GM23338 (cell line): ENCODE measurements around the gene PHYHD1. TPM values are rescaled to one million over a fixed set of nuclear protein-coding genes. Genes with fewer than 3 reads are reported as not detected.

ENCODE experiments used
- ATAC-seq: fragments of 200-7000 bp; cut with Tn5 transposase; 3 replicates; pipeline ENCODE4 v1.9.1; 2020
- DNase-seq: peaks from one replicate; pipeline ENCODE4 v3.0.0-alpha.2; 2015; ENCODE audit warnings: low spot score
- H2AFZ ChIP-seq: fragments of 200-600 bp; sonication (generic); 2 replicates; pipeline ENCODE4 v1.8.0; 2016; ENCODE audit warnings: antibody characterized with exemption, mild to moderate bottlenecking, moderate library complexity
- H3F3A ChIP-seq: fragments of 200-600 bp; sonication (generic); replicated peaks from 2 replicates; pipeline ENCODE4 v1.8.0; 2017; ENCODE audit warnings: antibody characterized with exemption, mixed run types, low read depth
- H3K27ac ChIP-seq: fragments of 200-600 bp; sonication (generic); 2 replicates; pipeline ENCODE4 v1.6.1; 2016; ENCODE audit warnings: low read depth
- H3K27me3 ChIP-seq: fragments of 200-600 bp; sonication (generic); 2 replicates; pipeline ENCODE4 v1.8.0; 2016; ENCODE audit warnings: mild to moderate bottlenecking, mixed run types, moderate library complexity; ENCODE audit not compliant: insufficient read depth
- H3K36me3 ChIP-seq: fragments of 200-600 bp; sonication (generic); 2 replicates; pipeline ENCODE4 v1.8.0; 2016; ENCODE audit warnings: mild to moderate bottlenecking; ENCODE audit not compliant: insufficient read depth
- H3K4me1 ChIP-seq: fragments of 200-600 bp; sonication (generic); 2 replicates; pipeline ENCODE4 v1.8.0; 2016; ENCODE audit warnings: mild to moderate bottlenecking, moderate library complexity; ENCODE audit not compliant: insufficient read depth
- H3K4me2 ChIP-seq: fragments of 200-600 bp; sonication (generic); 2 replicates; pipeline ENCODE4 v1.7.1; 2017; ENCODE audit warnings: mixed run types
- H3K4me3 ChIP-seq: fragments of 200-600 bp; sonication (generic); 2 replicates; pipeline ENCODE4 v1.6.1; 2016; ENCODE audit warnings: mixed run types
- H3K79me2 ChIP-seq: fragments of 200-600 bp; sonication (generic); replicated peaks from 2 replicates; pipeline ENCODE4 v1.8.0; 2017; ENCODE audit warnings: mild to moderate bottlenecking; ENCODE audit not compliant: insufficient read depth
- H3K9me2 ChIP-seq: fragments of 200-600 bp; sonication (generic); 2 replicates; pipeline ENCODE4 v1.8.0; 2017; ENCODE audit not compliant: insufficient read depth
- H4K20me1 ChIP-seq: fragments of 200-600 bp; sonication (generic); replicated peaks from 2 replicates; pipeline ENCODE4 v1.8.0; 2017; ENCODE audit warnings: mild to moderate bottlenecking; ENCODE audit not compliant: insufficient read depth
- H3K27ac Mint-ChIP-seq: 2 replicates; pipeline ENCODE4 v1.8.0; 2020; ENCODE audit warnings: inconsistent platforms, mild to moderate bottlenecking, moderate library complexity, mixed read lengths
- H3K27me3 Mint-ChIP-seq: 3 replicates; pipeline ENCODE4 v1.8.0; 2022; ENCODE audit warnings: low read depth, mild to moderate bottlenecking, moderate library complexity, mixed read lengths, inconsistent platforms; ENCODE audit not compliant: insufficient read depth, poor library complexity
- H3K36me3 Mint-ChIP-seq: 3 replicates; pipeline ENCODE4 v1.8.0; 2021; ENCODE audit warnings: low read depth, mild to moderate bottlenecking, inconsistent platforms, moderate library complexity, mixed read lengths
- H3K4me1 Mint-ChIP-seq: 3 replicates; pipeline ENCODE4 v1.8.0; 2020; ENCODE audit warnings: mild to moderate bottlenecking, inconsistent platforms, mixed read lengths
- H3K4me3 Mint-ChIP-seq: 3 replicates; pipeline ENCODE4 v1.8.0; 2021; ENCODE audit warnings: moderate library complexity, mild to moderate bottlenecking, inconsistent platforms, mixed read lengths
- H3K9me3 Mint-ChIP-seq: 3 replicates; pipeline ENCODE4 v1.8.0; 2020; ENCODE audit warnings: moderate library complexity, mild to moderate bottlenecking, inconsistent platforms, mixed read lengths
- CREB1 ChIP-seq: fragments of 250-450 bp; sonication (Bioruptor Pico); IDR thresholded peaks from 2 replicates; pipeline ENCODE4 v1.5.0; 2020; ENCODE audit warnings: low read depth, mild to moderate bottlenecking, moderate library complexity
- EZH2 ChIP-seq: fragments of 200-600 bp; sonication (generic); IDR thresholded peaks from one replicate; pipeline ENCODE4 v1.8.0; 2017; ENCODE audit warnings: antibody characterized with exemption, mild to moderate bottlenecking, low read depth; ENCODE audit not compliant: unreplicated experiment
- EZH2phosphoT487 ChIP-seq: fragments of 200-600 bp; sonication (generic); IDR thresholded peaks from one replicate; pipeline ENCODE4 v1.8.1; 2018; ENCODE audit warnings: antibody characterized with exemption; ENCODE audit not compliant: unreplicated experiment
- JUNB ChIP-seq: IDR thresholded peaks from one replicate; pipeline ENCODE4 v1.6.1; 2016; ENCODE audit warnings: antibody characterized with exemption; ENCODE audit not compliant: unreplicated experiment
- NANOG ChIP-seq: IDR thresholded peaks from 2 replicates; pipeline ENCODE4 v1.6.1; 2016; ENCODE audit warnings: antibody characterized with exemption, borderline replicate concordance
- POLR2AphosphoS5 ChIP-seq: IDR thresholded peaks from 2 replicates; pipeline ENCODE4 v1.6.1; 2016; ENCODE audit warnings: antibody characterized with exemption, low read depth
- STAT1 ChIP-seq: IDR thresholded peaks from one replicate; pipeline ENCODE4 v1.6.1; 2016; ENCODE audit warnings: antibody characterized with exemption; ENCODE audit not compliant: unreplicated experiment
- ZNF114 ChIP-seq: fragments of 250-450 bp; sonication (Bioruptor Pico); IDR thresholded peaks from 2 replicates; pipeline ENCODE4 v1.5.0; 2020; ENCODE audit warnings: mild to moderate bottlenecking, moderate library complexity
- ZNF331 ChIP-seq: fragments of 250-450 bp; sonication (Bioruptor Pico); IDR thresholded peaks from 2 replicates; pipeline ENCODE4 v1.5.0; 2020; ENCODE audit warnings: low read depth, mild to moderate bottlenecking, moderate library complexity
- polyA plus RNA-seq: library from polyadenylated mRNA; unstranded; fragments of >200 nt; fragmentation: Nextera tagmentation; extraction: Ambion mirVana; gene quantifications from 2 replicates; pipeline ENCODE4 v1.2.1, GENCODE V29; 2016
- total RNA-seq: library from RNA; depleted of rRNA; stranded (reverse); fragments of >200 nt; shearing (Covaris generic); gene quantifications from 2 replicates; pipeline ENCODE4 v1.2.3, GENCODE V29; 2014
- TF ChIP-seq, protein P1 (sequence below): IDR thresholded peaks from 2 replicates; pipeline ENCODE4 v1.6.1; 2016; ENCODE audit warnings: antibody characterized with exemption
- TF ChIP-seq, protein P2 (sequence below), 2 experiments: fragments of 200-600 bp in 1 of 2; sonication (generic) in 1 of 2; conservative IDR thresholded peaks; 2 replicates each; pipeline versions ENCODE4 v1.5.1 to v1.6.1; 2016 to 2017; ENCODE audit warnings: antibody characterized with exemption in 2 of 2, low read depth in 2 of 2, mild to moderate bottlenecking in 2 of 2, moderate library complexity in 1 of 2
- TF ChIP-seq, protein P3 (sequence below): IDR thresholded peaks from one replicate; pipeline ENCODE4 v1.6.1; 2018; ENCODE audit warnings: antibody characterized with exemption; ENCODE audit not compliant: unreplicated experiment
- TF ChIP-seq, protein P4 (sequence below): fragments of 250-450 bp; sonication (Bioruptor Pico); IDR thresholded peaks from 2 replicates; pipeline ENCODE4 v1.5.0; 2020; ENCODE audit warnings: mild to moderate bottlenecking, moderate library complexity

Gene PHYHD1
- total and polyA plus RNA-seq, 2 experiments from 2014 or later: 10.4 to 16.8 TPM

DNA sequence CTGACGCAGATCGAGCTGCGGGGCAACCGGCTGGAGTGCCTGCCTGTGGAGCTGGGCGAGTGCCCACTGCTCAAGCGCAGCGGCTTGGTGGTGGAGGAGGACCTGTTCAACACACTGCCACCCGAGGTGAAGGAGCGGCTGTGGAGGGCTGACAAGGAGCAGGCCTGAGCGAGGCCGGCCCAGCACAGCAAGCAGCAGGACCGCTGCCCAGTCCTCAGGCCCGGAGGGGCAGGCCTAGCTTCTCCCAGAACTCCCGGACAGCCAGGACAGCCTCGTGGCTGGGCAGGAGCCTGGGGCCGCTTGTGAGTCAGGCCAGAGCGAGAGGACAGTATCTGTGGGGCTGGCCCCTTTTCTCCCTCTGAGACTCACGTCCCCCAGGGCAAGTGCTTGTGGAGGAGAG is 4.6 kb upstream of the PHYHD1 start:
- Histone ChIP-seq H3K27ac (no peak overlapping the region), H3K36me3 (no peaks in the 10 kb centered on the region; the same call in 1 of the 2 replicates), H3F3A (no peaks in the 10 kb centered on the region), H3K27me3 (no peaks in the 10 kb centered on the region), H3K79me2 (peaks cover 11% of the 10 kb centered on the region), H3K4me3 (no peak overlapping the region), H3K9me2 (no peaks in the 10 kb centered on the region), H4K20me1 (peaks cover 7% of the 10 kb centered on the region; the same call in 1 of the 2 replicates), H3K4me1 (peaks cover 11% of the 10 kb centered on the region), H2AFZ (no peak overlapping the region), H3K4me2 (no peak overlapping the region)
- ATAC-seq (no peak), DNase-seq (no peak)
- Mint-ChIP-seq H3K27me3 (peaks cover 12% of the 10 kb centered on the region), H3K27ac (no peak overlapping the region), H3K9me3 (no peaks in the 10 kb centered on the region), H3K36me3 (peaks cover 41% of the 10 kb centered on the region), H3K4me3 (no peak overlapping the region), H3K4me1 (peaks cover 32% of the 10 kb centered on the region)
- TF ChIP-seq, protein P1, sequence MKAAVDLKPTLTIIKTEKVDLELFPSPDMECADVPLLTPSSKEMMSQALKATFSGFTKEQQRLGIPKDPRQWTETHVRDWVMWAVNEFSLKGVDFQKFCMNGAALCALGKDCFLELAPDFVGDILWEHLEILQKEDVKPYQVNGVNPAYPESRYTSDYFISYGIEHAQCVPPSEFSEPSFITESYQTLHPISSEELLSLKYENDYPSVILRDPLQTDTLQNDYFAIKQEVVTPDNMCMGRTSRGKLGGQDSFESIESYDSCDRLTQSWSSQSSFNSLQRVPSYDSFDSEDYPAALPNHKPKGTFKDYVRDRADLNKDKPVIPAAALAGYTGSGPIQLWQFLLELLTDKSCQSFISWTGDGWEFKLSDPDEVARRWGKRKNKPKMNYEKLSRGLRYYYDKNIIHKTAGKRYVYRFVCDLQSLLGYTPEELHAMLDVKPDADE: no peak
- TF ChIP-seq ZNF331 (CRISPR knock-in tag) (no peak), EZH2 (no peak), POLR2AphosphoS5 (no peak), ZNF114 (CRISPR knock-in tag) (no peak), STAT1 (no peak), NANOG (no peak), EZH2phosphoT487 (no peak), JUNB (no peak), CREB1 (CRISPR knock-in tag) (no peak)
- TF ChIP-seq, protein P2, sequence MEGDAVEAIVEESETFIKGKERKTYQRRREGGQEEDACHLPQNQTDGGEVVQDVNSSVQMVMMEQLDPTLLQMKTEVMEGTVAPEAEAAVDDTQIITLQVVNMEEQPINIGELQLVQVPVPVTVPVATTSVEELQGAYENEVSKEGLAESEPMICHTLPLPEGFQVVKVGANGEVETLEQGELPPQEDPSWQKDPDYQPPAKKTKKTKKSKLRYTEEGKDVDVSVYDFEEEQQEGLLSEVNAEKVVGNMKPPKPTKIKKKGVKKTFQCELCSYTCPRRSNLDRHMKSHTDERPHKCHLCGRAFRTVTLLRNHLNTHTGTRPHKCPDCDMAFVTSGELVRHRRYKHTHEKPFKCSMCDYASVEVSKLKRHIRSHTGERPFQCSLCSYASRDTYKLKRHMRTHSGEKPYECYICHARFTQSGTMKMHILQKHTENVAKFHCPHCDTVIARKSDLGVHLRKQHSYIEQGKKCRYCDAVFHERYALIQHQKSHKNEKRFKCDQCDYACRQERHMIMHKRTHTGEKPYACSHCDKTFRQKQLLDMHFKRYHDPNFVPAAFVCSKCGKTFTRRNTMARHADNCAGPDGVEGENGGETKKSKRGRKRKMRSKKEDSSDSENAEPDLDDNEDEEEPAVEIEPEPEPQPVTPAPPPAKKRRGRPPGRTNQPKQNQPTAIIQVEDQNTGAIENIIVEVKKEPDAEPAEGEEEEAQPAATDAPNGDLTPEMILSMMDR (conservative IDR thresholded peaks at IDR 0.05; ENCODE audit: low read depth in 2 of 2): no peak
- TF ChIP-seq, protein P3, sequence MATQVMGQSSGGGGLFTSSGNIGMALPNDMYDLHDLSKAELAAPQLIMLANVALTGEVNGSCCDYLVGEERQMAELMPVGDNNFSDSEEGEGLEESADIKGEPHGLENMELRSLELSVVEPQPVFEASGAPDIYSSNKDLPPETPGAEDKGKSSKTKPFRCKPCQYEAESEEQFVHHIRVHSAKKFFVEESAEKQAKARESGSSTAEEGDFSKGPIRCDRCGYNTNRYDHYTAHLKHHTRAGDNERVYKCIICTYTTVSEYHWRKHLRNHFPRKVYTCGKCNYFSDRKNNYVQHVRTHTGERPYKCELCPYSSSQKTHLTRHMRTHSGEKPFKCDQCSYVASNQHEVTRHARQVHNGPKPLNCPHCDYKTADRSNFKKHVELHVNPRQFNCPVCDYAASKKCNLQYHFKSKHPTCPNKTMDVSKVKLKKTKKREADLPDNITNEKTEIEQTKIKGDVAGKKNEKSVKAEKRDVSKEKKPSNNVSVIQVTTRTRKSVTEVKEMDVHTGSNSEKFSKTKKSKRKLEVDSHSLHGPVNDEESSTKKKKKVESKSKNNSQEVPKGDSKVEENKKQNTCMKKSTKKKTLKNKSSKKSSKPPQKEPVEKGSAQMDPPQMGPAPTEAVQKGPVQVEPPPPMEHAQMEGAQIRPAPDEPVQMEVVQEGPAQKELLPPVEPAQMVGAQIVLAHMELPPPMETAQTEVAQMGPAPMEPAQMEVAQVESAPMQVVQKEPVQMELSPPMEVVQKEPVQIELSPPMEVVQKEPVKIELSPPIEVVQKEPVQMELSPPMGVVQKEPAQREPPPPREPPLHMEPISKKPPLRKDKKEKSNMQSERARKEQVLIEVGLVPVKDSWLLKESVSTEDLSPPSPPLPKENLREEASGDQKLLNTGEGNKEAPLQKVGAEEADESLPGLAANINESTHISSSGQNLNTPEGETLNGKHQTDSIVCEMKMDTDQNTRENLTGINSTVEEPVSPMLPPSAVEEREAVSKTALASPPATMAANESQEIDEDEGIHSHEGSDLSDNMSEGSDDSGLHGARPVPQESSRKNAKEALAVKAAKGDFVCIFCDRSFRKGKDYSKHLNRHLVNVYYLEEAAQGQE: no peak
- TF ChIP-seq, protein P4, sequence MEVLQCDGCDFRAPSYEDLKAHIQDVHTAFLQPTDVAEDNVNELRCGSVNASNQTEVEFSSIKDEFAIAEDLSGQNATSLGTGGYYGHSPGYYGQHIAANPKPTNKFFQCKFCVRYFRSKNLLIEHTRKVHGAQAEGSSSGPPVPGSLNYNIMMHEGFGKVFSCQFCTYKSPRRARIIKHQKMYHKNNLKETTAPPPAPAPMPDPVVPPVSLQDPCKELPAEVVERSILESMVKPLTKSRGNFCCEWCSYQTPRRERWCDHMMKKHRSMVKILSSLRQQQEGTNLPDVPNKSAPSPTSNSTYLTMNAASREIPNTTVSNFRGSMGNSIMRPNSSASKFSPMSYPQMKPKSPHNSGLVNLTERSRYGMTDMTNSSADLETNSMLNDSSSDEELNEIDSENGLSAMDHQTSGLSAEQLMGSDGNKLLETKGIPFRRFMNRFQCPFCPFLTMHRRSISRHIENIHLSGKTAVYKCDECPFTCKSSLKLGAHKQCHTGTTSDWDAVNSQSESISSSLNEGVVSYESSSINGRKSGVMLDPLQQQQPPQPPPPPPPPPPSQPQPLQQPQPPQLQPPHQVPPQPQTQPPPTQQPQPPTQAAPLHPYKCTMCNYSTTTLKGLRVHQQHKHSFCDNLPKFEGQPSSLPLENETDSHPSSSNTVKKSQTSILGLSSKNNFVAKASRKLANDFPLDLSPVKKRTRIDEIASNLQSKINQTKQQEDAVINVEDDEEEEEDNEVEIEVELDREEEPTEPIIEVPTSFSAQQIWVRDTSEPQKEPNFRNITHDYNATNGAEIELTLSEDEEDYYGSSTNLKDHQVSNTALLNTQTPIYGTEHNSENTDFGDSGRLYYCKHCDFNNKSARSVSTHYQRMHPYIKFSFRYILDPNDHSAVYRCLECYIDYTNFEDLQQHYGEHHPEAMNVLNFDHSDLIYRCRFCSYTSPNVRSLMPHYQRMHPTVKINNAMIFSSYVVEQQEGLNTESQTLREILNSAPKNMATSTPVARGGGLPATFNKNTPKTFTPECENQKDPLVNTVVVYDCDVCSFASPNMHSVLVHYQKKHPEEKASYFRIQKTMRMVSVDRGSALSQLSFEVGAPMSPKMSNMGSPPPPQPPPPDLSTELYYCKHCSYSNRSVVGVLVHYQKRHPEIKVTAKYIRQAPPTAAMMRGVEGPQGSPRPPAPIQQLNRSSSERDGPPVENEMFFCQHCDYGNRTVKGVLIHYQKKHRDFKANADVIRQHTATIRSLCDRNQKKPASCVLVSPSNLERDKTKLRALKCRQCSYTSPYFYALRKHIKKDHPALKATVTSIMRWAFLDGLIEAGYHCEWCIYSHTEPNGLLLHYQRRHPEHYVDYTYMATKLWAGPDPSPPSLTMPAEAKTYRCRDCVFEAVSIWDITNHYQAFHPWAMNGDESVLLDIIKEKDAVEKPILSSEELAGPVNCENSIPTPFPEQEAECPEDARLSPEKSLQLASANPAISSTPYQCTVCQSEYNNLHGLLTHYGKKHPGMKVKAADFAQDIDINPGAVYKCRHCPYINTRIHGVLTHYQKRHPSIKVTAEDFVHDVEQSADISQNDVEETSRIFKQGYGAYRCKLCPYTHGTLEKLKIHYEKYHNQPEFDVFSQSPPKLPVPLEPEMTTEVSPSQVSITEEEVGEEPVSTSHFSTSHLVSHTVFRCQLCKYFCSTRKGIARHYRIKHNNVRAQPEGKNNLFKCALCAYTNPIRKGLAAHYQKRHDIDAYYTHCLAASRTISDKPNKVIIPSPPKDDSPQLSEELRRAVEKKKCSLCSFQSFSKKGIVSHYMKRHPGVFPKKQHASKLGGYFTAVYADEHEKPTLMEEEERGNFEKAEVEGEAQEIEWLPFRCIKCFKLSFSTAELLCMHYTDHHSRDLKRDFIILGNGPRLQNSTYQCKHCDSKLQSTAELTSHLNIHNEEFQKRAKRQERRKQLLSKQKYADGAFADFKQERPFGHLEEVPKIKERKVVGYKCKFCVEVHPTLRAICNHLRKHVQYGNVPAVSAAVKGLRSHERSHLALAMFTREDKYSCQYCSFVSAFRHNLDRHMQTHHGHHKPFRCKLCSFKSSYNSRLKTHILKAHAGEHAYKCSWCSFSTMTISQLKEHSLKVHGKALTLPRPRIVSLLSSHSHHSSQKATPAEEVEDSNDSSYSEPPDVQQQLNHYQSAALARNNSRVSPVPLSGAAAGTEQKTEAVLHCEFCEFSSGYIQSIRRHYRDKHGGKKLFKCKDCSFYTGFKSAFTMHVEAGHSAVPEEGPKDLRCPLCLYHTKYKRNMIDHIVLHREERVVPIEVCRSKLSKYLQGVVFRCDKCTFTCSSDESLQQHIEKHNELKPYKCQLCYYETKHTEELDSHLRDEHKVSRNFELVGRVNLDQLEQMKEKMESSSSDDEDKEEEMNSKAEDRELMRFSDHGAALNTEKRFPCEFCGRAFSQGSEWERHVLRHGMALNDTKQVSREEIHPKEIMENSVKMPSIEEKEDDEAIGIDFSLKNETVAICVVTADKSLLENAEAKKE: no peak
